Cardiac muscle cell (in vitro differentiated cells and primary cell): Measurements from ENCODE around the gene GABRG2. TPM values are rescaled to one million over a fixed set of nuclear protein-coding genes. Genes with fewer than 3 reads are reported as not detected.

Experiments
- DNase-seq, 2 donors: peaks; one replicate each; pipeline versions ENCODE4 v3.0.0 to v3.0.0-alpha.2; 2010 to 2017; ENCODE audit warnings: low read depth in 1 of 2, low spot score in 1 of 2
- H3K27ac ChIP-seq: fragments of 200-600 bp; sonication (generic); 2 replicates; pipeline ENCODE4 v1.5.1; 2016
- H3K27me3 ChIP-seq: fragments of 200-600 bp; sonication (generic); 2 replicates; pipeline ENCODE4 v1.6.0; 2016; ENCODE audit warnings: control low read depth
- H3K36me3 ChIP-seq: fragments of 200-600 bp; sonication (generic); 2 replicates; pipeline ENCODE4 v1.5.1; 2016; ENCODE audit warnings: control low read depth
- H3K4me1 ChIP-seq: fragments of 200-600 bp; sonication (generic); 2 replicates; pipeline ENCODE4 v1.8.1; 2017; ENCODE audit warnings: low read depth, mild to moderate bottlenecking, mixed run types
- H3K4me3 ChIP-seq: fragments of 200-600 bp; sonication (generic); 2 replicates; pipeline ENCODE4 v1.5.1; 2016; ENCODE audit warnings: mild to moderate bottlenecking
- H3K9me3 ChIP-seq: fragments of 200-600 bp; sonication (generic); 2 replicates; pipeline ENCODE4 v1.5.1; 2017; ENCODE audit warnings: low read depth, mild to moderate bottlenecking, control low read depth
- polyA plus RNA-seq: library from polyadenylated mRNA; unstranded; fragments of >200 nt; fragmentation: Nextera tagmentation; extraction: Ambion mirVana; gene quantifications from 2 replicates; pipeline ENCODE4 v1.2.1, GENCODE V29; 2016
- total RNA-seq: library from RNA; depleted of rRNA; stranded (reverse); fragments of >200 nt; gene quantifications from 2 replicates; pipeline ENCODE4 v1.2.3, GENCODE V29; 2016
- TF ChIP-seq, protein P1 (sequence below): IDR thresholded peaks from 2 replicates; pipeline ENCODE4 v1.5.1; 2012; ENCODE audit warnings: low read depth, mild to moderate bottlenecking, low read length

The GABRG2 gene
- total RNA-seq = 0.32 TPM in 1 of 2 replicates, not detected in the other
- 0.54 and 1.3 TPM in 2 replicates for polyA plus RNA-seq

DNA sequence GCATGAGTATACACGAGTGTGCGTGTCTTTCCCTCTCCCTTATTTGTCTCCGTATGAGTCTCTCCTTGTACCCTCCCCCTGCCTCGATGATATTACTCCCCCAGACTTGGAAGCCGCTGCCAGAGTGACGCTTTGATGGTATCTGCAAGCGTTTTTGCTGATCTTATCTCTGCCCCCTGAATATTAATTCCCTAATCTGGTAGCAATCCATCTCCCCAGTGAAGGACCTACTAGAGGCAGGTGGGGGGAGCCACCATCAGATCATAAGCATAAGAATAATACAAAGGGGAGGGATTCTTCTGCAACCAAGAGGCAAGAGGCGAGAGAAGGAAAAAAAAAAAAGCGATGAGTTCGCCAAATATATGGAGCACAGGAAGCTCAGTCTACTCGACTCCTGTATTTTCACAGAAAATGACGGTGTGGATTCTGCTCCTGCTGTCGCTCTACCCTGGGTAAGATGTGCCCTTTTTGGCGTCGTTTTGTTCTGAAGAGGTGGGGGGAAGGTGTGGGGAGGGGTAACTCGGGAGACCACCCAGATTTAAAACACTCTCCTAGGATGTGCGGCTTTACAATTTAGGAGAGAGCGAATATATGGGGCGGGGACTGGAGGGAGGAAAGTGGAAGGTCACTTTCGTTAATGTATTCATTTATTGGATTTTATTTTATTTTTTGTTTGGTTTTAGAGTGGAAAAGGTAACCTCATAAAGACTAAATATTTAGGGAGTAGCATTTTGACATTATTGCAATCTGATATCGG lies at the start of gene GABRG2:
TSS of gene GABRG2 (plus strand) at position 119 of the 757 bp plus-strand sequence. CDS start at position 346, 227 bp downstream.
- H3K36me3 ChIP-seq = no peaks in the 10 kb centered on the region
- DNase-seq = no peak
- H3K4me1 ChIP-seq = no peaks in the 10 kb centered on the region
- H3K4me3 ChIP-seq = no peak within 1 kb of the TSS
- H3K9me3 ChIP-seq = no peaks in the 10 kb centered on the region
- H3K27ac ChIP-seq = no peak within 1 kb of the TSS
- TF ChIP-seq, protein P1, sequence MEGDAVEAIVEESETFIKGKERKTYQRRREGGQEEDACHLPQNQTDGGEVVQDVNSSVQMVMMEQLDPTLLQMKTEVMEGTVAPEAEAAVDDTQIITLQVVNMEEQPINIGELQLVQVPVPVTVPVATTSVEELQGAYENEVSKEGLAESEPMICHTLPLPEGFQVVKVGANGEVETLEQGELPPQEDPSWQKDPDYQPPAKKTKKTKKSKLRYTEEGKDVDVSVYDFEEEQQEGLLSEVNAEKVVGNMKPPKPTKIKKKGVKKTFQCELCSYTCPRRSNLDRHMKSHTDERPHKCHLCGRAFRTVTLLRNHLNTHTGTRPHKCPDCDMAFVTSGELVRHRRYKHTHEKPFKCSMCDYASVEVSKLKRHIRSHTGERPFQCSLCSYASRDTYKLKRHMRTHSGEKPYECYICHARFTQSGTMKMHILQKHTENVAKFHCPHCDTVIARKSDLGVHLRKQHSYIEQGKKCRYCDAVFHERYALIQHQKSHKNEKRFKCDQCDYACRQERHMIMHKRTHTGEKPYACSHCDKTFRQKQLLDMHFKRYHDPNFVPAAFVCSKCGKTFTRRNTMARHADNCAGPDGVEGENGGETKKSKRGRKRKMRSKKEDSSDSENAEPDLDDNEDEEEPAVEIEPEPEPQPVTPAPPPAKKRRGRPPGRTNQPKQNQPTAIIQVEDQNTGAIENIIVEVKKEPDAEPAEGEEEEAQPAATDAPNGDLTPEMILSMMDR = no peak
- H3K27me3 ChIP-seq = peaks cover 16% of the 10 kb centered on the region

DNA sequence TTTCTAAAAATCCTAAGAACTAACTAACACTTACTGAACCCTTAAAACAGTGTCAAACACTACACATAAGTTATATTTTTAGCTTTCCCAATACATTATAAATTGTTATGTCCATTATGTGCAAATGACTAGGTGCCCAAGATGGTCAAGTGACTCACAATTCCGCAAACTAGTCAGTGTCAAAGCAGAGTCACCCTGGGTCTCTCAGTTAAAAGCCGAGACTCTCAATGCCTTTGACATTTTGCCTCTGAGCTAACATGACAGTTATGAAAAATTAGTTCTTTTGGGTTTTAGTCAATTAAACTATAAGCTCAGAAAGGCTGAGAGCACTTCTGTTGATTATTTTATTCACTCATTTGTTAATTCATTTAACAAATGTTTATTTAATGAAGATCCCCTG lies 42.3 kb upstream of the GABRG2 start:
- Histone ChIP-seq H3K27me3 (no peaks in the 10 kb centered on the region), H3K27ac (no peak overlapping the region), H3K4me1 (no peaks in the 10 kb centered on the region), H3K4me3 (no peak overlapping the region), H3K36me3 (no peaks in the 10 kb centered on the region), H3K9me3 (no peaks in the 10 kb centered on the region)
- DNase-seq = no peak
- TF ChIP-seq, protein P1 = no peak

DNA sequence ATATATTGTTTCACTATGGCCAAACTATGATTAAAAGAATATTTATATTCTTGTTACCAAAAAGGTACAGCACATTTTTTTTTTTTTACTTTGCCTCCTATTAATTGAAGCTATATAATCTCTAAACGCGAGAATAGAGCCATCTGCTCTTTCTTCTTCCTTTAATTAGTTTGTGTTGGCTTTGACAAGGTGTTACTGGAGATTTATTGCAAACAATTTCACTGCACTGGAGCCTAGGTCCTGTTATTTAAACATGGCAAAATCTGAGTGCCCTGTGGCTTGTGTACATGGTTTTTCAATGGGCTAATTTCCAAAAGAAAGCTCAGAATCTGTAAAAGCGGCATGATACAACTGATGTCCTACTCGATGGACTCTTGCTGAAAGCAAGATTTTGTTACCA lies 40.8 kb upstream of the GABRG2 start:
- no peaks in the 10 kb centered on the region for H3K4me1 ChIP-seq
- H3K9me3 ChIP-seq = no peaks in the 10 kb centered on the region
- no peak overlapping the region for H3K4me3 ChIP-seq
- no peak for DNase-seq
- TF ChIP-seq, protein P1 = no peak
- no peak overlapping the region for H3K27ac ChIP-seq
- H3K27me3 ChIP-seq = no peaks in the 10 kb centered on the region
- H3K36me3 ChIP-seq = no peaks in the 10 kb centered on the region

DNA sequence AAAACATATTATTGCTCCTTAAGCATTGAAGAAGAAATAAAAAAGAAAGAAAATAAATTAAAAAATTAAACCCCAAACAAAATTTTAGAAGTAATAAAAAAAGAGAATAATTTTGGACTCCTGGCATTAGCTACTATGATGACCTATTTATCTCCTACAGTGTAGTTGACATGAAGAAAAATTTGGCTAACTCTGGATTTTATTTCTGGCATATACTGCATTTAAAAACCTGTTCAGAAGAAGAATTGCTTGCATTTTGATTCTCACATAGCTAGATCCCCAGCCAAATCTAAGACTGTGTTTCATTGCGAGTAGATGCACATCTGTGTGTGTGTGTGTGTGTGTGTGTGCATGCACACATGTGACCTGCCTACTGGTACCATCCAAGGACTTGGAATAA lies 30.1 kb upstream of the GABRG2 start:
- Histone ChIP-seq H3K27me3 (no peaks in the 10 kb centered on the region), H3K4me3 (no peak overlapping the region), H3K36me3 (no peaks in the 10 kb centered on the region), H3K9me3 (no peaks in the 10 kb centered on the region), H3K4me1 (no peaks in the 10 kb centered on the region), H3K27ac (no peak overlapping the region)
- TF ChIP-seq, protein P1 = no peak
- DNase-seq = no peak

DNA sequence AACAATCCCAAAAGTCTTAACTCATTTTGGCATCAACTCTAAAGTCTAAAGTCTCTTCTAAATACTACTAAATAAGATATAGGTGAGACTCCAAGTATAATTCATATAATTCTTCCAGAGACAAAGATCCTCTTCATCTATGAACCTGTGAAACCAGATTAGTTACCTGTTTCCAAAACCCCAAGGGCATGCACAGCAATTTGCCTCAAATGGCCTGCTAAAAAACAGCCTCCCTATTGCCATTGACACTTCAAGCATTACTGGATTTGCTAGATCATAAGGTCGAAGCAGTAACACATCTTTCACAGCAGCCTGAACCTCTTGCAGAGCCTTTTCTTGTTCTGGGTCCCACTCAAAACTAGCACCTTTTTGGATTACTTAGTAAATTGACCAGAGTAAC lies 20.3 kb upstream of the GABRG2 start:
- TF ChIP-seq, protein P1 = no peak
- no peaks in the 10 kb centered on the region for H3K4me1 ChIP-seq
- no peak for DNase-seq

More for the DNA sequence above, 20.3 kb upstream of the GABRG2 start:
- Histone ChIP-seq H3K4me3 (no peak overlapping the region), H3K27me3 (no peaks in the 10 kb centered on the region), H3K27ac (no peak overlapping the region), H3K36me3 (no peaks in the 10 kb centered on the region), H3K9me3 (no peaks in the 10 kb centered on the region)
